ENCODE results near the gene MACROD1.
A peak's percentile ranks its signal among the peaks of the same experiment; 100 is the strongest.
"Not testable (repeated sequence)": the region's sequence is repeated elsewhere in the genome, so short reads cannot be mapped to it uniquely, and the experiment has no call there.

Gene MACROD1

DNA sequence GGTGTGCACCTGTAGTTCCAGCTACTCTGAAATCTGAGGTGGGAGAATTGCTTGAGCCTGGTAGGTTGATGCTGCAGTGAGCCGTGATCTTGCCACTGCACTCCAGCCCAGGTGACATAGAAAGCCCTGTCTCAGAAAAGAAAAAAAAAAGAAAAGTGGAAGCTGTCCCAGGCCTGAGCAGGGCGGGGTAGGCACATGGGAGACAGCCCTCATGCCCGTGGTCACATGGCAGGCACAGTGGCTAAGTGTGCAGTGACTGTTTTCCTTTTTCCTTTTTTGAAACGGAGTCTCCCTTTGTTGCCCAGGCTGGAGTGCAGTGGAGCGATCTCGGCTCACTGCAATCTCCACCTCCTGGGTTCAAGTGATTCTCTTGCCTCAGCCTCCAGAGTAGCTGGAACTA, 171.9 kb downstream of the MACROD1 start:
- no peak for DNase-seq

DNA sequence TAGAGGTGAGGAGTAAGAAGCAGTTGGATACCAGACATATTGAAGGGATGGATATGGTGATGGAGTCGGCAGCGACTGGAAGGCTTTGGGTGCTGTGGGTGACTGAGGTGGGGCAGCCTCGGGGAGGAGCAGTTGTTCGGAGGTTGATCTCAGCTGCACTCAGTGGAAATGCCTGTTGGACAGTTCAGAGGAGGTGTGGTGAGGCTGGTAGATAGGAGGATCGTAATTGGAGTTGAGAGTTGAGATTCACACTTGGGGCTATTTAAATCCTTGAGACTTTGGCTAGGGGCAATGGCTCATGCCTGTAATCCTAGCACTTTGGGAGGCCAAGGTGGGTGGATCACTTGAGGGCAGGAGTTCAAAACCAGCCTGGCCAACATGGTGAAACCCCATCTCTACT, 172.8 kb downstream of the MACROD1 start:
- no peak for DNase-seq

DNA sequence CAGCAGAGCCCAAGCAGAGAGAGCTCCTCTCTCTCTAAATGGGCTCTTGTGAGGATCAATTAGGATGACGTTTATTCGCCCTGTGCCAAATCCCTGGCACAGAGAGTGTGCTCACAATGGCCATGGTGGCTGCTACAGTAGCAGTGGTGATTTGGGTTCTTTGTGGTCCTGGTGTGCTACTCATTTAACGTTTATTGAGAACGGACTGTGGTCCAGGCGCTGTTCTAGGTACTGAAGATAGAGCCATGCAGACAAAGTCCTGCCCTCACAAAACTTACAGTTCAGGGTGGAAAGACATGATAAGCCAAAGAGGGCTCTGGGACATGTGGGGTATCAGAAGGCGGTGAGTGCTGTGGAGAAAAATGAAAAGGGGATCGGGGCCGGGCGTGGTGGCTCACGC, 174.4 kb downstream of the MACROD1 start:
- no peak for DNase-seq

DNA sequence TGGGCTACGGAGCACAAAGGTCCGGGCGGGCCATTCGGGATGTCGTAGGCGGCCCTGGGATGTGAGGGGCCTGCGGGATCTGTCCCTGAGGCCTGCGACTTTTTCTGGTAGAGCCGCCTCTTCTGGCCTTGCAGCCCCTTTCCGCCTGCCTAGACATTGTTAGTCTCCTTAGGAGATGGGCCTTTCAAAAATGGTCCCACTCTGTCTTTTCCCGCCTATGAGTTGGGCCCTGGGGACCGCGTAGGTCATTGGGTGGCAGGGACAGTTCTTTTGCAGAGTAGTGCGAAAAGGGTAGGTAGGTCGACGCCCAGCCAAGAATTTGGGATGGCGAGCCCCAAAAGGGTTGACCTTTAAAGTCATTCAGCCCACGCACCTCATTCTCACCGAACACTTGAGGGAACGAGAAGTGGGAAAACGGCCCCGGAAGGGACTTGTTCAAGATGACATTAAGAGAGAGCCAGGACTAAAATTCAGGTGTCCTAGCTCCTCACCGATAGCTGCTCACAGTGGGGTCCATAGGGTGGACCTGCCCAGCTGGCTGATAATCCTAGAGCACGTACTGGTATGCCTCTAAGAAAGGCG, 178.9 kb downstream of the MACROD1 start:
- no peak for DNase-seq

DNA sequence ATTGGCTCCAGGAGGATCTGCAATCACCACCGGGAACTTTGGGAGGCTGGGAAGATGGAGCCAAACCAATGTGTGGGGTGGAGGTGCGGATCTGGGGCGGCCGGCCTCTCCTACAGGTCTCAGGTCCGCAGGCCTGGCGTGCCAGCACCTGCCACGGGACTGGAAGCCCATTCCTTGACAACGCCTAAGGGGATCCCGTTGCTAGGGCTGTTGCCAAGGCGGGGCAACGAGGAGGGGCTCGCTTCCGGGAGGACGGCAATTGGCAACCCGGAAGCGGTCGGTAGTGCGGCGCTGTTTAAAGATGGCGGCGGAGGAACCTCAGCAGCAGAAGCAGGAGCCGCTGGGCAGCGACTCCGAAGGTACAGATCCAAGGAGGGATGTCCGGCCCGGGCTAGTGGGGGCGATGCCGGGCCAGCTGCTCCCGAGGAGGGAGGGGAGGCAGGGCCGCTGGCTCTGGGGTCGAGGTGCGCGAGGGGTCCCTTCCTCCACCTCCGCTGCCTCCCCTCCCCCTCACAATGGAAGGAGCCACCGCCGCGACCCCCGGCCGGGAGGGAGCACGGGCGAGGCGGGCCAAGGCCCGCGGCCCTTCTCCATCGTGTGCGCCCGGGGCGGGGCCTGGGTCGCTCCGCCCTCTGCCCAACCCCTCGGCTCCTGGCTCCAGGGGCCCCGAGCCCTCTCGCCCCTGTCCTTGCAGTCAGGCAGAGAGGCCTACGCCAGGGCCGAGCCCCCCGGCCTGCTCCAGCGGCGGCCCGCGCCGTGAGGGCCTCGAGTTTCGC, 179.6 kb downstream of the MACROD1 start, which contains the start of gene OTUB1:
TSS of gene OTUB1 (plus strand) at position 283 of the 776 bp plus-strand sequence. CDS start at position 302, 19 bp downstream.
- DNase-seq = peak in 13 of 14 donors; percentile 49 to 89 (median 75)

DNA sequence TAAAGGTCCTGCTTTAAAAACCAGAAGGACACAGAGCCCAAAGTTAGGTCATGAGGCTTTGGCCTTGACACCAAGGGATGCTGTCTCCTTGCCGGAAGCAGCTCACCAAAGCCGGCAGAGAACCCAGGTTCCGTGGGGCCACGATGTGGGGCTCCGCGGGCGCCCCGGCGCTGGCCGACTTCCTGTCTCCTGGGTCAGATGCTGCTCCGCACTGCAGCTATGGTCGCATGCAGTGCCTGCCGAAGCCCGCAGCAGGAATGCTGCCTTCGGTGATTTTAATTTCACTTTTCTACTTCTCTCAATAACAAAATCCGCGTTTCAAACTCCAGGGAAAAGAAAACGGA, 180.1 kb downstream of the MACROD1 start:
- DNase-seq = peak in 4 of 14 donors; percentile 39 to 71 (median 54)

DNA sequence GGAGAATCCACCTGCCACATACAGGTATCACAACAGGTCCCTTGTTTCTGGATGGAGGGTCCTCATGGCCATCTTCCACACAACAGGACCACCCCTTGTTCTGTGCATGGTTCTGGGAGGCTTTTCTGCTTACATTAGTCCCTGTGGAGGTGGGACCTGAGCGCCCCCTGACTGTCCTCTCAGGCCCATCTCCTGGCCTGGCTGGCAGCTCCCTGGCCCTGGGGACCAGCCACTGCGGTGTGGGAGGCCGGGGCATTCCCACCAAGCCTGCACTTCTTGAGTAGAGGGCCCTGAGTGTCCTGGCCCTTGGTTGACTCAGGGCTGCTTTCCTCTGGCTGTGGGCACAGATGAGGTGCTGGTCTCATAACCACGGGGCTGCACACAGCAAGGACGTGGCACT, 186.5 kb downstream of the MACROD1 start:
- DNase-seq = no peak

DNA sequence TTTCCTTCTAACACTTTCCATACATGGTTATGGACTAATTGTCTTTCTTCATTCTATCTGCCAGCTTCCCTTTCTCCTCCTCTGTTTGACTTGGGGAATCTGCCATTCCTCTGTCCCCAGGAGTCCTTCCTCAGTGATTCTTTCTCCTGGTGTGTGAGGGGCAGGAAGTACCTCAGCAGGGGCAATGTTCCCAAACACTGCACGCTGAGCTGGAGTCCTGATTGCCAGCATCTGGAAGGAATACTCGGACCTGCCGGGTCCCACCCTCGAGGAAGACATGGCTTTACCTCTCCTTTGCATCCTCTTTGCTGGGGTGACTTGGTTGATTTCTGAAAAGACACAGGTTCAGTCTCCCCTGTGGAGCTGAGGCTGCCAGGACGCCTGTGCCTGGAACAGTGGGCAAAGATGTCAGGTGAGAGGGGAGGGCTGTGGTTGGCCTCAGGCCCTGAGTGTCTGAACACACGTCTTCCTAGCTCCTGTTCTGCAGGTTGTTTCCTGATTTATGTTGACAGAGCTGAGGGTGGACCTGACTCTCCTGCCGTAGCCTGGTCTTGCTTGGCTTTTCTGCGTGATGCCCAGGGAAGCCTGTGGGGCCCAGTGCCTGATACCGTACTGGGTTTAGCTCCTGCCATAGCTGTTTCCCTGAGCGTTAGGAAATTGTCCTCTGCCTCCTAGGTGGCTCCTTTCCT, 187.2 kb downstream of the MACROD1 start:
- DNase-seq = no peak

DNA sequence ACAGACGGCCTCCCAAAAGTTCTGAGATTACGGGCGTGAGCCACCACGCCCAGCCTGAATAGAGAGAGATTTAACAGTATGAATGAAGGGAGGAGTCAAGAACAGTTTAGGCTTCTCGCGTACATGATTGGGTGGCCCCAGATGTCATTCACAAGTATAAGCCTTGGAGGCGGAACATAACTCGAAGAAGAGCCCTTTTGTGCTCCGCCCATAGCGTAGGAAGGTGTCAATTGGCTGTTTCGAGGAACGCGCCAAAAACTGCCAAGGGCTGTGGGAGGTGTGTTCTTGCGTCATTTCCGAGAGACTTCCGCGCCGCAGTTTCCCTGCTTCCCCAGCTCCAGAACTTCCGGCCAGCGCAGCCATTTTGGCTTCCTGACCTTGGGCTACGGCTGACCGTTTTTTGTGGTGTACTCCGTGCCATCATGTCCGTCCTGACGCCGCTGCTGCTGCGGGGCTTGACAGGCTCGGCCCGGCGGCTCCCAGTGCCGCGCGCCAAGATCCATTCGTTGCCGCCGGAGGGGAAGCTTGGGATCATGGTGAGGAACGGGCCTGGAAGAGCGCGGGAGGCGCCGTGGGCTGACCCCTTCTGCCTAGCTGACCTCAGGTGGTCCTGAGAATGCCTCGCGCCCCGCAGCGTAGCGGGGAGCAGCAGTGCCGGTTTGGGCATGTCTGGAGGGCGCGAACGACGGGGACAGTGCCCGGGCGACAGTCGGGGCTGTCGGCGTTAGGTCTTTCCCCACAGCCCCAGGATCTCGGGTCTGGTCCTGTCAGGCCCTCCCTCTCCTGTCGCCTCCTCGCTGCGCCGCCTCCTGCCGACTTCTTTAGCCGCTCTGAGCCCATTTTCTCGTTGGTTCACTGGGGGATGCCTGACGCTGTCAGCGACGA, 191.4 kb downstream of the MACROD1 start, which contains the start of gene COX8A:
TSS of gene COX8A (plus strand) at position 362 of the 885 bp plus-strand sequence. CDS start at position 423, 61 bp downstream.
- DNase-seq = peak; percentile 70 to 99 (median 96)

DNA sequence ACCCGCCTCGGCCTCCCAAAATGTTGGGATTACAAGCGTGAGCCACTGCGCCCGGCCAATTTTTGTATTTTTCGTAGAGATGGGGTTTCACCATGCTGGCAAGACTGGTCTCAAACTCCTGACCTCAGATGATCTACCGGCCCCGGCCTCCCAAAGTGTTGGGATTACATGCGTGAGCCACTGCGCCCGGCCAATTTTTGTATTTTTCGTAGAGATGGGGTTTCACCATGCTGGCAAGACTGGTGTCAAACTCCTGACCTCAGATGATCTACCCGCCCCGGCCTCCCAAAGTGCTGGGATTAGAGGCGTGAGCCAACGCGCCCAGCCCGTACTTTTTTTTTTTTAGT, 192.0 kb downstream of the MACROD1 start:
- DNase-seq = not testable (repeated sequence)

DNA sequence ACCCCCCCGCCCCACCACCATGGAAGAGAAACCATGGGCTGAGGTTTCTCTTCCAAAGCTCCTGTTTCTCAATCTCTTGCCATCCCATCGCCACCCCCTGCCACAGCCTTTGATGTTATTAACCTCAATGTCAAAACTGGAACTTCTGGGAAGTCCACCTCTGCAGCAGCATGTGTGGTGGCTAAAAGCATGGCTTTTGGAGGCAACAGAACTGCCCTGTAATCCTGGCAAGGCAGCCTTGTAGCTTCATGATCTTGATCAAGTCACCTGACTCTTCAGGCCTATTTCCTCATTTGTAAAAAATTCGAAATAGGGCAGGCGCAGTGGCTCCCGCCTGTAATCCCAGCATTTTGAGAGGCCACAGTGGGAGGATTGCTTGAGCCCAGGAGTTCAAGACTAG, 195.0 kb downstream of the MACROD1 start:
- no peak for DNase-seq

DNA sequence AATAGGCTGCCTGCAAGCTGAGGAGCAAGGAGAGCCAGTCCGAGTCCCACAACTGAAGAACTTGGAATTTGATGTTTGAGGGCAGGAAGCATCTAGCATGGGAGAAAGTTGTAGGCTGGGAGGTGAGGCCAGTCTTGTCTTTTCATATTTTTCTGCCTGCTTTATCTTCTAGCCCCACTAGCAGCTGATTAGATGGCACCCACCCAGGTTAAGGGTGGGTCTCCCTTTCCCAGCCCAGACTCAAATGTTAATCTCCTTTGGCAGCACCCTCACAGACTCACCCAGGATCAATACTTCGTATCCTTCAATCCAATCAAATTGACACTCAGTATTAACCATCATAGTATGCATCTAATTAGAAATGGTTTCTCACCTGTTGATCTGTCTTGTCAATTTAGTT, 196.5 kb downstream of the MACROD1 start:
- DNase-seq = no peak

DNA sequence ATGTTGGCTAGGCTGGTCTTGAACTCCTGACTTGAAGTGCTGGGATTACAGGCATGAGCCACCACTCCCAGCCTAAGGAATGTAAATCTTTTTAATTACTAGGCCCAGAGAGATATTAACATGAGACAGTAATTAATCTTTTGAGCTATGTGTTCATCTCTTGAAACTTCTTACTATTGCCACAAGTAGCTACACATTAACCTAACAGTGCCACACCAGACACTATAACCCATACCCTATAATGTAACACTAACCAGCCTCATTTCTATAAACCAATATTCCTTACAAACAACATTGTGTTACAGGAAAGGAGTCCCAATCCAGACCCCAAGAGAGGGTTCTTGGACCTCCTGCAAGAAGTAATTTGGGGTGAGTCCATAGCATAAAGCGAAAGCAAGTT, 199.5 kb downstream of the MACROD1 start:
- DNase-seq = no peak

DNA sequence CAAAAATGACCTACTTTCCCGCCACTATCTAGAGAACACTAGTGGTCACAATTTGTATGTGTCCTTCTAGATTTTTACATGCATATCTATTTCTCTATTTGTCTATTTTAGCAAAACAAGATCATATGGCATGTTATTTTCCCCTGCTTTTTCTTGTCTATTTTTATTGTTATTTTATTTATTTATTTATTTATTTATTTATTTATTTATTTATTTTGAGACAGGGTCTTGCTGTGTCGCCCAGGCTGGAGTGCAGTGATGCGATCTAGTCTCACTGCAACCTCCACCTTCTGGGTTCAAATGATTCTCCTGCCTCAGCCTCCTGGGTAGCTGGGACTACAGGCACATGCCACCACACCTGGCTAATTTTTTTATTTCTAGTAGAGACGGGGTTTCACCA, 202.0 kb downstream of the MACROD1 start:
- not testable (repeated sequence) for DNase-seq

DNA sequence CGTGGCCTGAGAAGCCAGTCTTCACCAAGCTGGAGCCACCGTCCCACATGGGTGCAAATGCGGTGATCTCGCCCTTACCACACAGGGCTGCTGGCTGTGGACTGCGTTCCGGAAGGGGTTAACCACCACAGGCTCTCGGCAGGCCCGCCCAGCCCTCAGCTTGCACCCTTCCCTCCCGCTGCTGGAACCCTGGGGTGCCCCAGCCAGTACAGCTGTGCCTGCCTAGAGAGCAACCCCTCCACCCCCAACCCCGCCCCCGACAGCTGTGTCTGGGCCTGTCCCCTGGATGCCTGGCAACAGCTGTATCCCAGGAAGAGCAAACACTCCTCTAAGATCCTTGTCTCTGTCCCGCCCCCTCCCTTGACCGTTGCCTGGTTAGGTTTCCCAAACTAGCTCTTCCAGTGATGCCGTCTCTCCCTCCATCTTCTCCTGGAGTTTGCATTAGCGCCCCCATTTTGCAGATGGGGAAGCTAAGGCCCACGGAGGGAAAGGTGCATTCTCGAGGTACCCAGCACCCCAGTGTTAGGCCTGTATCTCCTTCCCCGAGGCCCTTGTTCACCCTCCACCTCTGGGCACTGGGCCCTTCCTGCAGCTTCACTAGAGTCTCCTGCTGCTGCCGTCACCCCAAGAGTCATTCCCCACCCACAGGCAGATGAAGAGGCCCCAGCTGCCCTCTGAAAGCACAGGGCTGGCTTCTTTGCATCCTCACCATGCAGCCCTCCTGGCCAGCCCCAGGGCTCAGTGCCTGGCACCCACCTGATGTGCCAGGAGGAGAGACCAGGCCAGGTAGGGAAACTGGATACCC, 204.1 kb downstream of the MACROD1 start:
- no peak for DNase-seq

DNA sequence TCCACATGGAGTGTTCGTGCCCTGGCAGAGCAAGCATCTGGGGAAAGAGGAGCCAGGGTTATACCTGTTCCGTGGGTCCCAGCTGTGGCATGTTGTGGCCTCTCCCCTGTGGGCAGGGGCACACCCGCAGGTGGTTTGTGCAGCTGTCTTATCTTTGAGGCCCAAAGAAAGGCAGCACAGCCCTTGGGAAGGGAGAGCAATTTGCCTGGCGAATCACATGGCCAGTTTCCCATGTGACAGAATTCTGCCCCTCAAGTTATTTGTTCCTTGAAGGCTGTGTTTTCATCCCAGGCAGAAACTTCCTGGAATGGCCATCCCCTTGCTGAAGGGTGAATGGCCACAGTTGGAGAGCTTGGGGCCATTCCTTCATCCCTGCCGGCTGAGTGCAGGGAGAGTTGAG, 207.9 kb downstream of the MACROD1 start:
- no peak for DNase-seq

DNA sequence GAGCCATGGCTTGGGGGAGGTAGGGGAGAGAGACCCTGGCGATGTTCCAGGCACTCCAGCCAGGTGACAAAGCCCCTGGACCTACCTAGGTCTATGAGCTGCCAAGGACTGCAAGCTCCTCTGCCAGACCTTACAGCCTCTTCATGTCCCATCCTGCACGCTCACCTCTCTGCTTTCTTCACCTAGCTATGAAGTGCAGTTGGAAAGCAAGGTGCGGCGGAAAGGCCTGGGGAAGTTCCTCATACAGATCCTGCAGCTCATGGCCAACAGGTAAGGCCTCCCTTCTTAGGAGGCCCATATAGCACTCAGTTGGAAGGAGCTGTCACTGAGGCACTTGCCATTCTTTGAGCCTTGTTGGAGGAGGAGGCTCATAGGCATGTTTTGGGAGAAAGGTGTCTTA, 213.3 kb downstream of the MACROD1 start:
- no peak for DNase-seq

DNA sequence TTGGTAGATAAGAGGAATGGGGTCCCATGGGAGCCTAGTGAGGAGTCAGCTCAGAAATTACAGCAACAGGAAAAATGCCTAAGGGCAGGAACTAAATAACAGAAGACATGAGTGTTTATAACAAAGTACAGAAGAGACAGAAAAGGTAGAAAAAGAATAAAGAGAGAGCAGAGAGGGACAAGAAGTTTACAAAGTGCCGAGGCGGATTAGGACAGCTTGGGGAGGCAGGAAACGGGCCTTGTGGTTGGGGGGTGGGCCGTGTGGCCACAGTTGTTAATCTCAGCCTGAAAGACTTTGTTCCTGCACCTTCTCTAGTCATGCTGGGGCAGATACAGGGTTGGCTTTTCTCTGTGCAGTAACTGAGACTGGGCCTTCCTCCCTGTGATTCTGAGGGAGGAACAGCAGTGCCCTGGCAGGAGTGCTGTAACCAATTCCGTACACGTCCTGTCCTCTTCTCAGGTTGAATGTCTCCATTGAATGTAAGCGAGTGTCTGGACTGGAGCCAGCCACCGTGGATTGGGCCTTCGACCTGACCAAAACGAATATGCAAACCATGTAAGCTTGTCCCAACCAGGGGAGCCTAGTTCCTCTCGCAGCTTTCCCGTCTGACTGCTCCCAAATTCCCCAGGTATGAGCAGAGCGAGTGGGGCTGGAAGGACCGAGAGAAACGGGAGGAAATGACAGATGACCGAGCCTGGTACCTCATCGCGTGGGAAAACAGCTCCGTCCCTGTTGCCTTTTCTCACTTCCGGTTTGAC, 214.0 kb downstream of the MACROD1 start:
- no peak for DNase-seq

Data from C1 segment of cervical spinal cord (tissue), 14 donors.